SK-N-SH treated with all-trans-retinoic acid at 6 μM for 48 hours (cell line): ENCODE results near the gene HMGCR.

Experiments used
- ATAC-seq: fragments of 200-7000 bp; cut with Tn5 transposase; 3 replicates; pipeline ENCODE4 v1.9.1; 2020; ENCODE audit warnings: mild to moderate bottlenecking, moderate library complexity
- ARNTL ChIP-seq: fragments of 450-650 bp; formaldehyde crosslinking; IDR thresholded peaks from 2 replicates; pipeline ENCODE4 v1.5.0; 2020; ENCODE audit warnings: low read depth, mild to moderate bottlenecking, moderate library complexity, borderline replicate concordance
- BACH2 ChIP-seq: fragments of 250-450 bp; sonication (Bioruptor Pico); IDR thresholded peaks from 2 replicates; pipeline ENCODE4 v1.9.0; 2021; ENCODE audit warnings: mild to moderate bottlenecking, borderline replicate concordance
- CSDC2 ChIP-seq: fragments of 250-450 bp; sonication (Bioruptor Pico); IDR thresholded peaks from 2 replicates; pipeline ENCODE4 v1.5.0; 2020; ENCODE audit warnings: mild to moderate bottlenecking, moderate library complexity
- ESRRG ChIP-seq: fragments of 250-450 bp; sonication (Bioruptor Pico); IDR thresholded peaks from 2 replicates; pipeline ENCODE4 v1.6.1; 2021; ENCODE audit warnings: mild to moderate bottlenecking
- GLIS3 ChIP-seq: fragments of 250-450 bp; sonication (Bioruptor Pico); IDR thresholded peaks from 2 replicates; pipeline ENCODE4 v1.5.0; 2020; ENCODE audit warnings: mild to moderate bottlenecking, moderate library complexity
- ISL1 ChIP-seq: fragments of 250-450 bp; sonication (Bioruptor Pico); IDR thresholded peaks from 2 replicates; pipeline ENCODE4 v2.1.2; 2022; ENCODE audit warnings: mild to moderate bottlenecking, moderate library complexity
- OSR1 ChIP-seq: fragments of 250-450 bp; sonication (Bioruptor Pico); IDR thresholded peaks from 2 replicates; pipeline ENCODE4 v1.8.0; 2022; ENCODE audit warnings: moderate library complexity, mild to moderate bottlenecking, inconsistent platforms
- RARB ChIP-seq: fragments of 250-450 bp; sonication (Bioruptor Pico); IDR thresholded peaks from 2 replicates; pipeline ENCODE4 v1.8.0; 2021; ENCODE audit warnings: mild to moderate bottlenecking, moderate library complexity
- SNAI2 ChIP-seq: fragments of 250-450 bp; sonication (Bioruptor Pico); IDR thresholded peaks from 2 replicates; pipeline ENCODE4 v1.5.0; 2020; ENCODE audit warnings: mild to moderate bottlenecking, moderate library complexity
- TCF4 ChIP-seq: fragments of 250-450 bp; sonication (Bioruptor Pico); IDR thresholded peaks from 2 replicates; pipeline ENCODE4 v1.8.0; 2021; ENCODE audit warnings: mild to moderate bottlenecking, moderate library complexity, borderline replicate concordance
- TOX ChIP-seq: fragments of 250-450 bp; sonication (Bioruptor Pico); IDR thresholded peaks from 2 replicates; pipeline ENCODE4 v1.8.0; 2021; ENCODE audit warnings: mild to moderate bottlenecking, moderate library complexity, borderline replicate concordance
- ZC3H10 ChIP-seq: fragments of 250-450 bp; sonication (Bioruptor Pico); IDR thresholded peaks from 2 replicates; pipeline ENCODE4 v1.5.1; 2021; ENCODE audit warnings: mild to moderate bottlenecking, moderate library complexity
- ZFP3 ChIP-seq: fragments of 250-450 bp; sonication (Bioruptor Pico); IDR thresholded peaks from 2 replicates; pipeline ENCODE4 v1.5.0; 2020; ENCODE audit warnings: mild to moderate bottlenecking, moderate library complexity
- ZFP30 ChIP-seq: fragments of 450-650 bp; formaldehyde crosslinking; IDR thresholded peaks from 2 replicates; pipeline ENCODE4 v1.5.0; 2022; ENCODE audit warnings: mild to moderate bottlenecking, moderate library complexity
- ZNF565 ChIP-seq: fragments of 450-650 bp; formaldehyde crosslinking; conservative IDR thresholded peaks from 2 replicates; pipeline ENCODE4 v1.5.0; 2020; ENCODE audit warnings: low read depth, mild to moderate bottlenecking, moderate library complexity
- ZNF70 ChIP-seq: fragments of 450-650 bp; formaldehyde crosslinking; IDR thresholded peaks from 2 replicates; pipeline ENCODE4 v1.5.0; 2020; ENCODE audit warnings: mild to moderate bottlenecking, moderate library complexity
- ZNF8 ChIP-seq: fragments of 450-650 bp; formaldehyde crosslinking; IDR thresholded peaks from 2 replicates; pipeline ENCODE4 v1.5.0; 2020; ENCODE audit warnings: mild to moderate bottlenecking, moderate library complexity
- TF ChIP-seq, protein P1 (sequence below): fragments of 250-450 bp; sonication (Bioruptor Pico); IDR thresholded peaks from 2 replicates; pipeline ENCODE4 v1.5.1; 2020; ENCODE audit warnings: low read depth, mild to moderate bottlenecking, moderate library complexity
- TF ChIP-seq, protein P2 (sequence below): fragments of 250-450 bp; sonication (Bioruptor Pico); IDR thresholded peaks from 2 replicates; pipeline ENCODE4 v1.8.0; 2021; ENCODE audit warnings: low read depth, mild to moderate bottlenecking, moderate library complexity, borderline replicate concordance
- TF ChIP-seq, protein P3 (sequence below): fragments of 250-450 bp; sonication (Bioruptor Pico); IDR thresholded peaks from 2 replicates; pipeline ENCODE4 v1.5.0; 2020; ENCODE audit warnings: mild to moderate bottlenecking, moderate library complexity
- TF ChIP-seq, protein P4 (sequence below): fragments of 250-450 bp; sonication (Bioruptor Pico); IDR thresholded peaks from 2 replicates; pipeline ENCODE4 v1.8.0; 2020; ENCODE audit warnings: mild to moderate bottlenecking, moderate library complexity, borderline replicate concordance

HMGCR gene

DNA sequence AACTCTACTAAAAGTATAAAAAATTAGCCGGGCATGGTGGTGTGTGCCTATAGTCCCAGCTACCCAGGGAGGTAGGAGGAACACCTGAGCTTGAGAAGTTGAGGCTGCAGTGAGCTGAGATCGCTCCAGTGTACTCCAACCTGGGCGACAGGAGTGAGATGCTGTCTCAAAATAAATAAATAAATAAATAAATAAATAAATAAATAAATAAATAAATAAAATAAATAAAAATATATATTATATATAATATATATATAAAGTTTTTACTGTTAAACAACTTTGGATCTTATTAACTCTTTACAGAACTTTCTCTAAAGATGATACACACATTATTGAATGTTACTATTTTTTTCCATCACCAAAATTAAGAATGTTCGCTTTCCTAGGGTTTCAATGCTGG, 38.4 kb downstream of the HMGCR start:
- no peak for ATAC-seq
- no peak for TF ChIP-seq ZC3H10 (CRISPR knock-in tag)
- TF ChIP-seq ZFP30 (CRISPR knock-in tag): no peak
- TF ChIP-seq TCF4 (CRISPR knock-in tag): no peak
- no peak for TF ChIP-seq GLIS3 (CRISPR knock-in tag)
- no peak for TF ChIP-seq TOX (CRISPR knock-in tag)

DNA sequence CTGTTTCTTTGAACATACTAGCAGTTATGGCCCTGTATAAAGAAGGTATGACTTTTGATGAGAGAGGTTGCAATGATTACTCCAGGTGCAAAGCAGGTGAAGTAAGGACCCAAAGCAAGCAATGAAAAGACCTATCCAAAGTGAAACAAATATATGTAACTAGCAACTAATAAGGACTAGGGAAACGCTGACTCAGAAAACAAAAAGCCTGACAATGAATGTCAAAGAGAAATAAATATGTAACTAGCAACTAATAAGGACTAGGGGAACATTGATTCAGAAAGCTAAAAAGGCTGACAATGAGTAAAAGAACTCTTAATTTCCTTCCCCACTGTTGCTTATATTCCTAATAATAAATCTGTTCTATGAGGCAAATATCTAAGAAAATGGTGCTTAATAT, 43.1 kb downstream of the HMGCR start:
- ATAC-seq: no peak
- no peak for TF ChIP-seq ZNF565
- TF ChIP-seq TCF4 (CRISPR knock-in tag): no peak
- TF ChIP-seq, protein P1, sequence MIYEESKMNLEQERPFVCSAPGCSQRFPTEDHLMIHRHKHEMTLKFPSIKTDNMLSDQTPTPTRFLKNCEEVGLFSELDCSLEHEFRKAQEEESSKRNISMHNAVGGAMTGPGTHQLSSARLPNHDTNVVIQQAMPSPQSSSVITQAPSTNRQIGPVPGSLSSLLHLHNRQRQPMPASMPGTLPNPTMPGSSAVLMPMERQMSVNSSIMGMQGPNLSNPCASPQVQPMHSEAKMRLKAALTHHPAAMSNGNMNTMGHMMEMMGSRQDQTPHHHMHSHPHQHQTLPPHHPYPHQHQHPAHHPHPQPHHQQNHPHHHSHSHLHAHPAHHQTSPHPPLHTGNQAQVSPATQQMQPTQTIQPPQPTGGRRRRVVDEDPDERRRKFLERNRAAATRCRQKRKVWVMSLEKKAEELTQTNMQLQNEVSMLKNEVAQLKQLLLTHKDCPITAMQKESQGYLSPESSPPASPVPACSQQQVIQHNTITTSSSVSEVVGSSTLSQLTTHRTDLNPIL (CRISPR knock-in tag): no peak
- TF ChIP-seq ZC3H10 (CRISPR knock-in tag): no peak

DNA sequence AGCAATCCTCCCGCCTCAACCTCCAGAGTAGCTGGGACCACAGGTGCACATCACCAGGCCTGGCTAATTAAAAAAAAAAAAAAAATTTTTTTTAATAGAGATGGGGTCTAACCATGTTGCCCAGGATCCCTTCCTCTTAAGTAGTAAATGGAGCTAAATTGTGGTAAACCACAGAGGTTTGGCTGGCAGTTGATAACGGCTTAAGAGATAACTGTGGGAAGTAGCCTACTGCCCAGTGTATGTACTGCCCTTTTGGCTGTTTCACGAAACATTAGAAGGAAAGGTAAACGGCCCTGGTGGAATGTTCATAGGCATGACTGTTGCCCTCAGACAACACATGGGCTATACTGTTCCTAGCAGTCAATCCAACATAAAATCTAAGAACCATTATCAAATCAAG, 44.4 kb downstream of the HMGCR start:
- TF ChIP-seq ZC3H10 (CRISPR knock-in tag) (no peak), ZFP30 (CRISPR knock-in tag) (no peak), GLIS3 (CRISPR knock-in tag) (no peak), OSR1 (CRISPR knock-in tag) (no peak), RARB (CRISPR knock-in tag) (no peak), BACH2 (CRISPR knock-in tag) (no peak), ZNF565 (no peak), SNAI2 (no peak), ZFP3 (CRISPR knock-in tag) (no peak), ARNTL (CRISPR knock-in tag) (no peak), ZNF70 (CRISPR knock-in tag) (no peak), ISL1 (CRISPR knock-in tag) (no peak), CSDC2 (CRISPR knock-in tag) (no peak), TCF4 (CRISPR knock-in tag) (no peak)
- TF ChIP-seq, protein P1 (CRISPR knock-in tag): no peak
- TF ChIP-seq, protein P2, sequence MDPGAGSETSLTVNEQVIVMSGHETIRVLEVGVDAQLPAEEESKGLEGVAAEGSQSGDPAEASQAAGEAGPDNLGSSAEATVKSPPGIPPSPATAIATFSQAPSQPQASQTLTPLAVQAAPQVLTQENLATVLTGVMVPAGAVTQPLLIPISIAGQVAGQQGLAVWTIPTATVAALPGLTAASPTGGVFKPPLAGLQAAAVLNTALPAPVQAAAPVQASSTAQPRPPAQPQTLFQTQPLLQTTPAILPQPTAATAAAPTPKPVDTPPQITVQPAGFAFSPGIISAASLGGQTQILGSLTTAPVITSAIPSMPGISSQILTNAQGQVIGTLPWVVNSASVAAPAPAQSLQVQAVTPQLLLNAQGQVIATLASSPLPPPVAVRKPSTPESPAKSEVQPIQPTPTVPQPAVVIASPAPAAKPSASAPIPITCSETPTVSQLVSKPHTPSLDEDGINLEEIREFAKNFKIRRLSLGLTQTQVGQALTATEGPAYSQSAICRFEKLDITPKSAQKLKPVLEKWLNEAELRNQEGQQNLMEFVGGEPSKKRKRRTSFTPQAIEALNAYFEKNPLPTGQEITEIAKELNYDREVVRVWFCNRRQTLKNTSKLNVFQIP (CRISPR knock-in tag): no peak
- TF ChIP-seq, protein P3, sequence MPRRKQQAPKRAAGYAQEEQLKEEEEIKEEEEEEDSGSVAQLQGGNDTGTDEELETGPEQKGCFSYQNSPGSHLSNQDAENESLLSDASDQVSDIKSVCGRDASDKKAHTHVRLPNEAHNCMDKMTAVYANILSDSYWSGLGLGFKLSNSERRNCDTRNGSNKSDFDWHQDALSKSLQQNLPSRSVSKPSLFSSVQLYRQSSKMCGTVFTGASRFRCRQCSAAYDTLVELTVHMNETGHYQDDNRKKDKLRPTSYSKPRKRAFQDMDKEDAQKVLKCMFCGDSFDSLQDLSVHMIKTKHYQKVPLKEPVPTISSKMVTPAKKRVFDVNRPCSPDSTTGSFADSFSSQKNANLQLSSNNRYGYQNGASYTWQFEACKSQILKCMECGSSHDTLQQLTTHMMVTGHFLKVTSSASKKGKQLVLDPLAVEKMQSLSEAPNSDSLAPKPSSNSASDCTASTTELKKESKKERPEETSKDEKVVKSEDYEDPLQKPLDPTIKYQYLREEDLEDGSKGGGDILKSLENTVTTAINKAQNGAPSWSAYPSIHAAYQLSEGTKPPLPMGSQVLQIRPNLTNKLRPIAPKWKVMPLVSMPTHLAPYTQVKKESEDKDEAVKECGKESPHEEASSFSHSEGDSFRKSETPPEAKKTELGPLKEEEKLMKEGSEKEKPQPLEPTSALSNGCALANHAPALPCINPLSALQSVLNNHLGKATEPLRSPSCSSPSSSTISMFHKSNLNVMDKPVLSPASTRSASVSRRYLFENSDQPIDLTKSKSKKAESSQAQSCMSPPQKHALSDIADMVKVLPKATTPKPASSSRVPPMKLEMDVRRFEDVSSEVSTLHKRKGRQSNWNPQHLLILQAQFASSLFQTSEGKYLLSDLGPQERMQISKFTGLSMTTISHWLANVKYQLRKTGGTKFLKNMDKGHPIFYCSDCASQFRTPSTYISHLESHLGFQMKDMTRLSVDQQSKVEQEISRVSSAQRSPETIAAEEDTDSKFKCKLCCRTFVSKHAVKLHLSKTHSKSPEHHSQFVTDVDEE (CRISPR knock-in tag): no peak
- ATAC-seq: no peak

DNA sequence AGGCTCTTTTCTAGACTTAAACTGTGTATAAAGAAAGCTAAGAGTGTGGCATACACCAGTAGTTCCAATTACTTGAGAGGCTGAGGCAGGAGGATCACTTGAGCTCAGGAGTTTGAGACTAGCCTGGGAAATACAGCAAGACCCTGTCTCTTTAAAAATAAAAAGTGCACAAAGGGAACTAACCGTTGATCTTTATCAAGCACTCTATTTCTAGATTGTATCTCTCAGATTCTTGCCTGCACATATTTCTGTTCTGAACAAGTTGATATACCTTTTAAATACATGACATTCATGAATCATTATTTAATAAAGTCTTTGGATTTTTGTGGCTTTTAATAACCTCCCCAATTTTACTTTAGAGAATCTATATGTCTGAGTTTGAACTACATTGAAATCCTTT, 47.2 kb downstream of the HMGCR start:
- no peak for TF ChIP-seq SNAI2
- TF ChIP-seq ISL1 (CRISPR knock-in tag): peak; percentile 67
- peak; percentile 54 for ATAC-seq

DNA sequence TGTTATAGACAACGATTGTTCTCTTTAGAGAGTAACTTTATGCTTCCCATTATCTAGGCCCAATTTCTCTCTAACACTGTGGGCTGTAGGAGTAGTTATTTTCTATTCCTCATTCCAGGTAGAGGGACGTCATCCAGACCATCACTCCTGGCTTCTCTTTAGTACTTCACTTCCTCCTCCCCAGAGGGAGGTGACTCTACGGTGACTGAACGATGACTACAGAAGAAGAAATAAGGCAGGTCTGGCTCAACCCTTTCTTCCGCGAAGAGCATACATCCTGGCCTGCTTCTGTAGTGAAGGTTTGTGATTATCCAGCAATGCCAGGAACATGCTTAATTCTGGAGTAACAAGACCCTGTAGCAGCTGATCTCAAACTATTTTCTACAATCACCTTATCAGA, 50.8 kb downstream of the HMGCR start:
- TF ChIP-seq OSR1 (CRISPR knock-in tag) (no peak), BACH2 (CRISPR knock-in tag) (no peak), ESRRG (CRISPR knock-in tag) (no peak), ZNF8 (no peak), ARNTL (CRISPR knock-in tag) (no peak), ZNF565 (no peak), ISL1 (CRISPR knock-in tag) (no peak), RARB (CRISPR knock-in tag) (no peak)
- TF ChIP-seq, protein P4, sequence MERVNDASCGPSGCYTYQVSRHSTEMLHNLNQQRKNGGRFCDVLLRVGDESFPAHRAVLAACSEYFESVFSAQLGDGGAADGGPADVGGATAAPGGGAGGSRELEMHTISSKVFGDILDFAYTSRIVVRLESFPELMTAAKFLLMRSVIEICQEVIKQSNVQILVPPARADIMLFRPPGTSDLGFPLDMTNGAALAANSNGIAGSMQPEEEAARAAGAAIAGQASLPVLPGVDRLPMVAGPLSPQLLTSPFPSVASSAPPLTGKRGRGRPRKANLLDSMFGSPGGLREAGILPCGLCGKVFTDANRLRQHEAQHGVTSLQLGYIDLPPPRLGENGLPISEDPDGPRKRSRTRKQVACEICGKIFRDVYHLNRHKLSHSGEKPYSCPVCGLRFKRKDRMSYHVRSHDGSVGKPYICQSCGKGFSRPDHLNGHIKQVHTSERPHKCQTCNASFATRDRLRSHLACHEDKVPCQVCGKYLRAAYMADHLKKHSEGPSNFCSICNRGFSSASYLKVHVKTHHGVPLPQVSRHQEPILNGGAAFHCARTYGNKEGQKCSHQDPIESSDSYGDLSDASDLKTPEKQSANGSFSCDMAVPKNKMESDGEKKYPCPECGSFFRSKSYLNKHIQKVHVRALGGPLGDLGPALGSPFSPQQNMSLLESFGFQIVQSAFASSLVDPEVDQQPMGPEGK (CRISPR knock-in tag): no peak

More for the DNA sequence above, 50.8 kb downstream of the HMGCR start:
- ATAC-seq: no peak
